ENCODE results near the gene LEKR1. TPM values are rescaled to one million over a fixed set of nuclear protein-coding genes. Genes with fewer than 3 reads are reported as not detected.
A peak's percentile ranks its signal among the peaks of the same experiment; 100 is the strongest.
"Not testable (repeated sequence)": the region's sequence is repeated elsewhere in the genome, so short reads cannot be mapped to it uniquely, and the experiment has no call there.

LEKR1 gene
- total RNA-seq, 1 donor from 2014 or later, result 0.13 TPM

DNA sequence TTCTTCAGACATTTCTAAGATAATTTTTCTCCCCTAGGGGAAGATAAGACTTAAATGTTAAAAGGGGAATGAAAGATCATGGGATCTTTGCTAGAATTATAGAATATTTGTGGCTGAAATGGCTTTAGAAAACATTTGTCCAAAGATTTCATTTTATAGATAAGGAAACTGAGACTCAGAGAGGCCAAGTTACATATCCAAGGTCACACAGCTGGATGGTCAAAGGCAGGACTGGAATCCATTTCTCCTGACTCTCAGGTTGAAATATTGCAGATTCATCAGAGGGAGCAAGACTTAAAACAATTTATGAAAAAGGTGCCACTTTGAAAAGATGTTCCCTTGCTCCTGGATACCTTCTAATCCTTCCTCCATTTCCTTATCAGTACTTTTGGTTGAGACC is 19.5 kb upstream of the LEKR1 start:
- DNase-seq (ENCODE audit: low read depth, low spot score), result no peak

GRCh38 chr3:156808025-156808424 is 18.1 kb upstream of the LEKR1 start:
- no peak for DNase-seq (ENCODE audit: low read depth, low spot score)

DNA sequence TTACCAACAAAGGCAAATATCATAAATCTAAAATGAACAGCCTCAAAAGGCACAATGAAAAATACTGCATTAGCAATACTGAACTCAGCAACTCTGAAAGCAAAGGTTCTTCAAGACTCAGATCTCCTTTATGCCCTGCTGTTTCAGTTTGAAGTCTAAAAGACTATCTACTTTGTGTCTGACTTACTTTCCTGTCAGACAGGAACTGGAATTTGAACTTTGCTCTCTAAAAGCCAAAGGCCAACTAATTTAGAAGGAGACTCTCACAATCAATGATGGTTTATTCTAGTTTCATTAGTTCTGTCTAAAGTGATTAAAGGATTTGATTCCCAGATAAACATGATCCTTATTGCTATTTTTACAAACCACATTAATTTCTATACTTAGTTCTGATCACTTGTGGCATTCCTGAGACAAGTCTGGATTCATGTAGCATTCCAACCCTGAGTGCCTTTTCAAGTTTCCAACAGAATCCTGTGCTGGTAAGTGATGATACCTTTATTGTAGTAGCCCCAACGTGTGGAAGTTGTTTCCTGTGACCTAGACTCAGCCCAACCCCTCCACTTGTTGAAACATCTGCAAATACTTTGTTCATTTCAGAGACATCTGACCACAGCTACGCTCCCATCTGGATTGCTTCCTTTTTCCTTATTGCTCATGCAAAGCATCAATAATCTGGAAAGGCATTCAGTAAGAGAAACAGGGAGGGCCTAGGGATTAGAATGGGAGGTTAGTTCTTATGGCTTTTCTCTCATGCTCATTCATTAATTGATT is 14.9 kb upstream of the LEKR1 start:
- no peak for DNase-seq (ENCODE audit: low read depth, low spot score)

DNA sequence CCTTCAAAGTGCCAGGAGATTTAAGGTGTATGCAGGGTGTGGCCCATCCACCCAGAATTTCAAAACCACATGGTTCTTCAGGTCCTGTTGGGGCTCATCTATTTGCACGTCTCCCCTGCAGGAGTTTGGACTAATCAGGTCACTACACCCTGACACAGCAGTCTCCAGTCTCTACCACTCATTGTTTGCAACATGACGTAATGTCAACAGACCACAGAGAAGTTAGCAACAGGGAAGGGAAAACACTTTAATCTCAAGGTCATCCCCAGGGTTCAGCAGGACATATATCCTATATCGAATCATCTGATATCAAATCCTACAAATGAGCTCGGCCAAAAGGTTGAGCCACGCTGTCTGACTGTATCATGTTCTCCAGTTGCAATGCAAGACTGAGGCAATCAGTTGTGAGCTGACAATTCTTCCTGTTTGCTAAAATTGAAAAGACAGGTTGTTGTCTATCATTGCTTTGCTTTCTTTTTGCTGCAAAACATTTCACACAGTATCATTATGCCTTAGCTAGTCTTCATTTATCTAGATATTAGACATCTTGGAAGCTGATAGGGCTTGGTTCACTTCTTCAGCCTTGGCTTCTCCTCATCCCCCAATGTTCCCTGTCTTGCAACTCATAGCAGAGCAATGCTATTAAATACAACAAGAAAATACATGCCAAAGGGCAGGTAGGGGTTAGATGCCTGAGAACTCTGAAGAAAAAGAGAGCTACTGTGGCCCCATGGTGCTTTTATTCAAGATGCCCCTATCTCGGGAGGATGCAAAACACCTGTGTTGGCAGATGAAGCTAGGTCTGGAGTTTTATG is 13.4 kb upstream of the LEKR1 start:
- DNase-seq (ENCODE audit: low read depth, low spot score), result no peak

DNA sequence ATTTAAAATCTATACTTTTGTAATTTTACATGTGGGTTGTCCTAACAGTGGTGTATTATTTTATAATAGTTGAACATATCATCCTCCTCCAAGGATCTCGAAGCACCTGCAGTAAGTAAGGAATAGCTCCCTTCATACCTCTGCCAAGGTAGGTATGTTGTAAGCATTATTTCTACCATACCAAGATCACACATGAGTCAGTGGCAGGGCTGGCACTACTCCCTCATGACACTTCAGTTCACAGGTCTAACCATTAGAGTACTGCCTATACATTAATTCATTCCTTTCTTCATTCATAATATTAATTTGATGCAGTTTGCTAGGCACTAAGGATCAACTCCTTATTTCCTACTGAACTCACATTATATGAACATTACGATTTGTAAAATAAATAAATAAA is 11.9 kb upstream of the LEKR1 start:
- no peak for DNase-seq (ENCODE audit: low read depth, low spot score)

- DNase-seq (ENCODE audit: low read depth, low spot score), result no peak
Measured at GRCh38 chr3:156816091-156816793, 9.9 kb upstream of the LEKR1 start.

DNA sequence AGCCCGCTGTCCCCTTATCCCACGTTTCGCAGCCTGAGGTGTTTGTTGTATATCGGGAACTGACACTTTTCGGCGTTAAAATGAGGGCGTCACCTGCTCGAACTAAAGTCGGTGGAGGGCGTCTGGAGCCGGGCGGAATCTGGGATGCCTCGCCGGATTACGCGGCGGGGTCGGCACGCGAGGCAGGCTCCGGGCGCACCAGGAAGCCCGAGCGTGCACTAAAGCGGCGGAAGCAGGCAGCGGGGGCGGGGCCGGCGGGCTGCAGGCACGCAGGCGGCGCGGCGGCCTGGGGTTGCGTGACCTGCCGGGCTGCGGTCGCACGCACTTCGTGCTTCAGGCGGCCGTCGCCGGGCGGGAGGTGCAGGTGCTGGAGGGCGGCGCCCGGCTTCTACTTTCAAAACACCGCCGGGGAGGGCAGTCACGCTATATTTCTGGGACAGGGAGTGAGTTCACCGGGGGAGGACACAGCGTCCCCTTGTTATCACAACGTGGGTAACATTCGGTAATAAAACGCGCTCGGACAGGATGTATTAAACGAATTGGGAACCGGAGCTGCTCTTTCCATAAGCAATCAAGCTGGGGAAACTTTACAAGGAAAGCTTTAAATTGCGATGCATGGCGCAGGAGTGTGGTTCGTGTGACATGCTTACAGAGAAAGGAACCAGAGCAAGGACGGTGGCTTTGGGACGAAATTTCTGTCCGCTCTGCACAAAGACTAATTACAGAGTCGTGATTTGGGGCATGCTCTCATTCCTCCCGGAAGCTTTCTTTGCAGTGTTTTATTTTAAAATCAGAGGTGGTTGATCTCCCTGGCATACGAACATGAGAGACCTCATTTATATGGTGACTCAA is 9.1 kb upstream of the LEKR1 start:
- no peak for DNase-seq (ENCODE audit: low read depth, low spot score)

DNA sequence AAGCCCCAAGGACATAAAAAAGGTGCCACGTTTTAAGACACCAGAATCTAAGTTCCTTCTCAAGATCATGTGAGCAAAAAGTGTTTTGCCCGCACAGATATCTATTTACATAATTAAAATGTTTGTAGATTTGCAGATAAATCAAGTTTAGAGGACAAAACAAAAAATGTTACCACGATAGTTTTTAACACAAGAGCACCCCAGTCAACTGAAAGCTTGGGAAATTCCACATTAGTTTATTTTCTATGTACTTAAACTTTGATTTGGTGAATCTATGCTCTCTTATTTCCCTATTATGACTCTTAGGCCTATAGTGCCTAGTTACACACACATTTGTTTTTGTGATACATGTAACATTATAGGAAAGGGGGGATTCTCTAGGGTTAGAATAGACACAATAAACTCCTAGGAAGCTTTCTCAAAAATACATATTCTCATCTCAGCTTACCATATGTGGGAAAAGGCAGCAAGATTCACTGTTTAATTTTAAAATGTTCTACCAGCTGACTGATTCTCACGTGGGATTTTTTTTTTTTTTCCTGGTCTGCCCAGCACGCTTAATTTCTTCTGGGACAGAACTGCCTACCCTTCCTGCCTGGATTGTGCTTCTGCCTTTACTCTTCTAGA is 8.4 kb upstream of the LEKR1 start:
- no peak for DNase-seq (ENCODE audit: low read depth, low spot score)

DNA sequence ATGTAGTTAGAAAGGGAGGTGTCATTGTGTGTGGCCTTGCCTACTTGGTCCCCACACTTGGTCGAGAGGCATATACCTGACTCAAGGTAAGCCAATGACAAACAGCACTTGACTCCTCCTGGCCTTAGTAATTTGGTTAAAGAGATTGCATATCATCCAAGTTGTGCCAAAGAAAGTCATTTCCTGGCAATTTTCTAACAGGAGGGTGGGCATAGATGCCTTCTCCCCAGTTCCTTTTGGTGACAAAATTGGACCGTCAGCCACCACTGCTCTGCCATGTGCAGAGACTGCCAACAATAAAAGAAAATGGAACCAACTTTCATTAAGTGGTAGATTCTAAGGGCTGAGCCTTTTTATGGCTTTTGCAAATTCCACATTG is 7.9 kb upstream of the LEKR1 start:
- no peak for DNase-seq (ENCODE audit: low read depth, low spot score)

- peak; percentile 67 for DNase-seq (ENCODE audit: low read depth, low spot score)
Measured at GRCh38 chr3:156818890-156819289, 7.3 kb upstream of the LEKR1 start.

DNA sequence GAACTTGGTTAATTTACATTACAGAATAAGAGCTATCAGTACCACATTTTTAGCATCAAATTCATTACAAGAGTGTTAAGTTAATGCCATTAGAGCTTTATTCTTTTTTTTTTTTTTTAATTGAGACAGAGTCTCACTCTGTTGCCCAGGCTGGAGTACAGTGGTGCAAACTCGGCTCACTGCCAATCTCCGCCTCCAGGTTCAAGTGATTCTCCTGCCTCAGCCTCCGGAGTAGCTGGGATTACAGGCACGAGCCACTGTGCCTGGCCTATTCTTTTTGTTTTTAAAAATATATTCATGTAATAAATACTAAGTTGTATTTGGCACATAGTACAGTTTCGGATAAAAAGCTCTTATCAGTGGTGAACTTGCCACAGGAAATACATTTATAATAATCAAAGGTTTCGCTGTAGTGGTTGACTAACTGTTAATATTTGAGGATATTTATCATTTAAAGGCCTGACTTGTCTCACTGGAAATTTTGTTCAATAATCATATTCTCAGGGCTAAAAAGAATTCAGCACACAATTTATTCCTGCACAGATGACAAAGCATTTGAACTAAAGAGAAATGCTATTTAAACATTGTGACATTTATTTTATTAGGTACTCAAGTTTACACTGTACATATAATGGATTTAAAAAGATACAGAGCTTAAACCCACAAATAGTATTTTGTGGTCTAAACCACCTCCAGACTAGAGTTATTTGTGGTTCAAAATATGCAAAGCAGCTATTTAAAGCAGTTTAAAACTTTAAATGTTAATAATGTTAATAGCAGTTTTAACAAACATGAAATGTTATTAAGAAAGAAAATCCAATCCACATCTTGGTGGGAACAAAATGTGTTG is 6.1 kb upstream of the LEKR1 start:
- no peak for DNase-seq (ENCODE audit: low read depth, low spot score)

GRCh38 chr3:156820692-156821080 is 5.5 kb upstream of the LEKR1 start:
- DNase-seq (ENCODE audit: low read depth, low spot score), result no peak

- DNase-seq (ENCODE audit: low read depth, low spot score), result not testable (repeated sequence)
Measured at GRCh38 chr3:156822626-156823260, 3.4 kb upstream of the LEKR1 start.

DNA sequence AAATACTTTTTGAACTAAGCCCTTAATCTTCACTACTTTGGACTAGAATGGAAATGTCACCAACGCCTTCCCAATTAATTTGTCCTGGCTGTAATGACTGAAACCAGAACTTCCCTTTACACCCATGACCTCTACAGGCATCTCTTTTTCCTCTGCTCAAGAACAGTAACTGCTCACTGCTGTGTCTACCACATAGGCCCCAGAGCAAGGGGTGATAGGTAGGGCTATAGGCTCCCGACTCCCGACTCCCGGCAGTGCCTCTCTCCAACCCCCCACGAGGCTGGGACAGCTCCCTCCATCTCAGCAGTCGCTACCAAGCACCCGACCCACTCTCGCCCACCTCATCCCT is 384 bp upstream of the LEKR1 start:
- no peak for DNase-seq (ENCODE audit: low read depth, low spot score)

GRCh38 chr3:156826896-156827882 is 1.0 kb downstream of the LEKR1 start:
- no peak for DNase-seq (ENCODE audit: low read depth, low spot score)

DNA sequence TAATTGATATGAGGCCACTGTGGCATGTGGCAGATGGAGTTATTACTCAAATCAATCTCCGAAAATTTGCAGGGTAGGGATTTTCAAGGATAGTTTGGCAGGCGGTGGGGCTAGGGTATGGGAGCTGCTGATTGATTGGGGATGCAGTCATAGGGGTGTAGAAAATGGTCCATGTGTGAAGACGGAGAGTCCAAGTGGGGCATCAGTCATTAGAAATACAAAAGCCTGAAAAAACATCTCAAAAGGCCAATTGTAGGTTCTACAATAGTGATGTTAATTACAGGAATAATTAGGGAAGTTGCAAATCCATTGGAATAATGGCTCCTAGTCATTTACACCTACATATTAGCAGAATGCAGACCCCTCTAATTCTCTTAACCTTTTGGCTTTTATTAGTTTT is 4.9 kb downstream of the LEKR1 start:
- DNase-seq (ENCODE audit: low read depth, low spot score), result no peak

GRCh38 chr3:156834435-156834834 is 8.3 kb downstream of the LEKR1 start:
- no peak for DNase-seq (ENCODE audit: low read depth, low spot score)

- DNase-seq (ENCODE audit: low read depth, low spot score), result no peak
Measured at GRCh38 chr3:156834962-156835535, 8.9 kb downstream of the LEKR1 start.
